ENCODE measurements around the gene MORC3. TPM values are rescaled to one million over a fixed set of nuclear protein-coding genes. Genes with fewer than 3 reads are reported as not detected.

MORC3 gene
- total and polyA plus RNA-seq, 9 of the 15 experiments (the other 6 are each of a cell fraction or from before 2014, with no cell fraction given) = 12.7 to 53.7 (median 36.0) TPM

GRCh38 chr21:36381841-36382589 is 62.0 kb downstream of the MORC3 start:
- Histone ChIP-seq H3K4me2 (ENCODE audit: insufficient read depth, low read length) (no peak overlapping the region), H3K9me3 (replicated peaks; ENCODE audit: control insufficient read depth, insufficient read depth, low read depth, low read length) (no peaks in the 10 kb centered on the region), H3K4me1 (replicated peaks in 1 of 2; ENCODE audit: control insufficient read depth in 2 of 2, insufficient read depth in 2 of 2, low read length in 2 of 2) (peaks cover 9 to 16% of the 10 kb centered on the region in 2 experiments; a peak in 4 of 5 replicates), H4K20me1 (replicated peaks; ENCODE audit: control insufficient read depth, insufficient read depth, low read length) (no peaks in the 10 kb centered on the region), H3K4me3 (no peak overlapping the region), H2AFZ (ENCODE audit: low read depth, low read length) (no peak overlapping the region), H3K36me3 (ENCODE audit: control insufficient read depth, insufficient read depth, low read length) (peaks cover 22% of the 10 kb centered on the region; the same call in 2 of the 3 replicates), H3K79me2 (ENCODE audit: control insufficient read depth, insufficient read depth, low read length) (peaks cover 11% of the 10 kb centered on the region), H3K27me3 (ENCODE audit: control insufficient read depth in 2 of 2, insufficient read depth in 2 of 2, low read length in 2 of 2) (no peaks in the 10 kb centered on the region), H3K9ac (ENCODE audit: insufficient read depth in 1 of 2, low read depth in 2 of 2, low read length in 2 of 2) (no peak overlapping the region), H3K9me1 (ENCODE audit: control insufficient read depth, insufficient read depth, low read length) (peaks cover 2% of the 10 kb centered on the region), H3K27ac (ENCODE audit: extremely low read depth, low read depth, low read length) (no peak overlapping the region)
- BruUV-seq (replicated peaks) = no TSS peak
- POLR2A ChIA-PET = no interaction called here
- CTCF ChIA-PET (ENCODE audit: low intra/inter-chr PET ratio) = no interaction called here
- in situ Hi-C loops (cut with MboI) = no loop called here
- ATAC-seq (no peak), FAIRE-seq (no peak), DNase-seq (ENCODE audit: extremely low read depth in 1 of 4, low spot score in 3 of 4) (no peak)
- intact Hi-C loops (cut with micrococcal nuclease) = no loop called here
- 83% methylated on average over 8 of the region's 9 CpGs for WGBS (ENCODE audit: insufficient coverage, low coverage, missing lambda C conversion rate)
- no peak for TF ChIP-seq ZNF764 (CRISPR knock-in tag; IDR thresholded peaks at IDR 0.05; ENCODE audit: low read depth)
- TF ChIP-seq, protein P1, sequence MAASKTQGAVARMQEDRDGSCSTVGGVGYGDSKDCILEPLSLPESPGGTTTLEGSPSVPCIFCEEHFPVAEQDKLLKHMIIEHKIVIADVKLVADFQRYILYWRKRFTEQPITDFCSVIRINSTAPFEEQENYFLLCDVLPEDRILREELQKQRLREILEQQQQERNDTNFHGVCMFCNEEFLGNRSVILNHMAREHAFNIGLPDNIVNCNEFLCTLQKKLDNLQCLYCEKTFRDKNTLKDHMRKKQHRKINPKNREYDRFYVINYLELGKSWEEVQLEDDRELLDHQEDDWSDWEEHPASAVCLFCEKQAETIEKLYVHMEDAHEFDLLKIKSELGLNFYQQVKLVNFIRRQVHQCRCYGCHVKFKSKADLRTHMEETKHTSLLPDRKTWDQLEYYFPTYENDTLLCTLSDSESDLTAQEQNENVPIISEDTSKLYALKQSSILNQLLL (CRISPR knock-in tag; IDR thresholded peaks at IDR 0.05; ENCODE audit: borderline replicate concordance) = no peak
- no peak for TF ChIP-seq HDAC3 (IDR thresholded peaks at IDR 0.05; ENCODE audit: borderline replicate concordance, partially characterized antibody)
- TF ChIP-seq, protein P2, sequence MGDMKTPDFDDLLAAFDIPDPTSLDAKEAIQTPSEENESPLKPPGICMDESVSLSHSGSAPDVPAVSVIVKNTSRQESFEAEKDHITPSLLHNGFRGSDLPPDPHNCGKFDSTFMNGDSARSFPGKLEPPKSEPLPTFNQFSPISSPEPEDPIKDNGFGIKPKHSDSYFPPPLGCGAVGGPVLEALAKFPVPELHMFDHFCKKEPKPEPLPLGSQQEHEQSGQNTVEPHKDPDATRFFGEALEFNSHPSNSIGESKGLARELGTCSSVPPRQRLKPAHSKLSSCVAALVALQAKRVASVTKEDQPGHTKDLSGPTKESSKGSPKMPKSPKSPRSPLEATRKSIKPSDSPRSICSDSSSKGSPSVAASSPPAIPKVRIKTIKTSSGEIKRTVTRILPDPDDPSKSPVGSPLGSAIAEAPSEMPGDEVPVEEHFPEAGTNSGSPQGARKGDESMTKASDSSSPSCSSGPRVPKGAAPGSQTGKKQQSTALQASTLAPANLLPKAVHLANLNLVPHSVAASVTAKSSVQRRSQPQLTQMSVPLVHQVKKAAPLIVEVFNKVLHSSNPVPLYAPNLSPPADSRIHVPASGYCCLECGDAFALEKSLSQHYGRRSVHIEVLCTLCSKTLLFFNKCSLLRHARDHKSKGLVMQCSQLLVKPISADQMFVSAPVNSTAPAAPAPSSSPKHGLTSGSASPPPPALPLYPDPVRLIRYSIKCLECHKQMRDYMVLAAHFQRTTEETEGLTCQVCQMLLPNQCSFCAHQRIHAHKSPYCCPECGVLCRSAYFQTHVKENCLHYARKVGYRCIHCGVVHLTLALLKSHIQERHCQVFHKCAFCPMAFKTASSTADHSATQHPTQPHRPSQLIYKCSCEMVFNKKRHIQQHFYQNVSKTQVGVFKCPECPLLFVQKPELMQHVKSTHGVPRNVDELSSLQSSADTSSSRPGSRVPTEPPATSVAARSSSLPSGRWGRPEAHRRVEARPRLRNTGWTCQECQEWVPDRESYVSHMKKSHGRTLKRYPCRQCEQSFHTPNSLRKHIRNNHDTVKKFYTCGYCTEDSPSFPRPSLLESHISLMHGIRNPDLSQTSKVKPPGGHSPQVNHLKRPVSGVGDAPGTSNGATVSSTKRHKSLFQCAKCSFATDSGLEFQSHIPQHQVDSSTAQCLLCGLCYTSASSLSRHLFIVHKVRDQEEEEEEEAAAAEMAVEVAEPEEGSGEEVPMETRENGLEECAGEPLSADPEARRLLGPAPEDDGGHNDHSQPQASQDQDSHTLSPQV (IDR thresholded peaks at IDR 0.05) = no peak
- no peak for TF ChIP-seq ZNF140 (CRISPR knock-in tag; IDR thresholded peaks at IDR 0.05)
- no peak for TF ChIP-seq E2F8 (IDR thresholded peaks at IDR 0.05; ENCODE audit: low read depth, partially characterized antibody)
- peak; percentile 67; the same call in 1 of the 2 replicates for TF ChIP-seq MAFK (IDR thresholded peaks at IDR 0.05; ENCODE audit: low read length)
- peak; percentile 68 for TF ChIP-seq MAFF (IDR thresholded peaks at IDR 0.05; ENCODE audit: low read length)
